Activated gamma-delta T cell treated with Interleukin-2 at 50 U/mL for 16 hours (primary cell): ENCODE results near the gene EXOC3L4.
"Not testable (repeated sequence)": the region's sequence is repeated elsewhere in the genome, so short reads cannot be mapped to it uniquely, and the experiment has no call there.

ENCODE experiments used
- DNase-seq: peaks from one replicate; pipeline ENCODE4 v3.0.0-alpha.2; 2020

Gene EXOC3L4

DNA sequence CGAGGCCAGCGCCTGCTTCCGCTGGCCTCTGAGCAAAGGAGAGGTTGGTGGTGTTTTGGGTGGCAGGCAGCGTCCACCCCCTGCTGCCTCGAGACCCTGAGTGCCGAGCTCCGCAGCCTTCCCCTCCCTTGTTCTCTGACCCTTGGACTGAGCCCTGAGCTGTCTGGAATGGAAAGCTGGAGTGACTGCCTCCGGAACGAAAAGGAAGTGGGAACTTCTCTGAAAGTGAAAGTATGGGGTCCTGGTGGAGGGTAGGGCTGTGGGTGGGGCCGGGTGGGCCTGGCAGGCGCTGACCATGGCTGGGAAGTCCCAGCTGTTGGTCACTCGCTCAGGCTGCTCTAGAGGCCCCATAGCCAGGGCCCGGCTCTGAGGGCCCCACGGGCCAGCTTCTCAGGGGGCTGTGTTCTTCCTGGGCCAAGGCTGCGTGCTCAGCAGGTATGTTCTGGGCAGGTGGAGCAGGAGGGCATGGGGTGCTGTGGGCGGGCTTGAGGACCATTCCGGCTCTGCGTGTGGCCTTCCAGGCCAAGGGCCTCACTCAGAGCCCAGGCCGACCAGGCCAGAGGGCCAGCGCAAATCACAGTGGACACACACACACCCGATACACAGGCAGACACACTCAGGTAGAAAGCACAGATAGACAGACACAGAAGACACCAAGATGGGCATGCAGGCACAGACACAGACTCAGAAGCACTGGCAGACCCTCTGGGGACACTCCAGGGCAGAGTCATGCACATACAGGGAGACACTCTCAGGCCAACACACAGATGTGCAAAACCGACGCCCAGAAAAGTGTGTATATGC lies at the start of gene EXOC3L4:
Gene EXOC3L4 (plus strand): TSS at position 320 of the 804 bp plus-strand sequence. CDS start 5,495 bp downstream, outside the sequence.
- DNase-seq: no peak

DNA sequence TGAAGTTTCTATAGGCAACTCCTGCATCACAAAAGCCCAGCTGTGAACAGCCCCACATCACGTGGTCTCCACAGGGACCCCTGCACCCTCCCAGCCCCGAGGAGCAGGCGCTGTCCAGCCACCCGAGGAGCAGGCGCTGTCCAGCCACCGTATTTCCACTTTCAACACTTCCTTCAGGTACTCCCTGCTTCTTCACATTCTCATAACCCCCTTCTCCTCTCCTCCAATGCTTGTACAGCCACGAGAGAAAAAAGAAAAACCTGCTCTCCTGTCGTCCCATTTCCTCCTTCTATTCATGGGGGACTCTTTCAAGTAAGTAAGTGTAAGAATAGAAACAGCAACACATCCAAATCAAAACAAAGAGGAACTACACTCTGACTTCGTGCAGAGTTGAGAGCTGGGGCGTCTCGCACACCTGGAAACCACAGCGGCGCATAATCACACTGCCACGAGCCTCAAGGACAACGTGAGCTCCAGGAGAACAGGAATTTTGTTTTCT lies 49.1 kb upstream of the EXOC3L4 start:
- no peak for DNase-seq

DNA sequence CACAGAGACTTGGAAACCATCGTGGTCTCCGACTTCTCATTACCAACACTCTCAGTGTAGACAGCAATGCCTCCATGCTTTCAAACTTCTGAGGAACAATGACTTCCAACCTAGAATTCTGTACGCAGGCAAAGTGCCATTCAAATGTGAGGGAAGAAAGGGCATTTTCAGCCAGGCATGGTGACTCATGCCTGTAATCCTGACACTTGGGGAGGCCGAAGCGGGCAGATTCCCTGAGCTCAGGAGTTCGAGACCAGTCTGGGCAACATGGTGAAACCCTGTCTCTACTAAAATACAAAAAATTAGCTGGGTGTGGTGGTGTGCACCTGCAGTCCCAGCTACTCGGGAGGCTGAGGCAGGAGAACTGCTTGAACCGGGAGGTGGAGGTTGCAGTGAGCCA lies 47.1 kb upstream of the EXOC3L4 start:
- not testable (repeated sequence) for DNase-seq

DNA sequence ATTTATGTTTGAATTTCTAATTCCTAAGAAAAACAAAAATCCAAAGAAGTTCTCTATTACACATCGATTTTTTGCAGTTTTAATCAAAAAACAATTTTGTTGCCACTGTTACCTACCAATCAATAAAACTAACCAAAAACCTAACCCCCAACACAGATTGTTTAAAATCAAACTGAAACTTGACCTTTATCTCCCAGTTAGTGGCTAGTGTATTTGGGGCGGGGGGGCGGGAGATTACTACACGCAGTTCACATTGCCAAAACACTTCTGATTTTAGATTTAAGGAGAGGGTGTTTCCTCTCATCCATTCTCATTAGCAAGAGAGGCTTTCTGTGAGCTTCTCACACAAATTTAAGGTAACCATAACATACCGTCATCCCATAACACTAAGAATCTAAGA lies 43.6 kb upstream of the EXOC3L4 start:
- no peak for DNase-seq

DNA sequence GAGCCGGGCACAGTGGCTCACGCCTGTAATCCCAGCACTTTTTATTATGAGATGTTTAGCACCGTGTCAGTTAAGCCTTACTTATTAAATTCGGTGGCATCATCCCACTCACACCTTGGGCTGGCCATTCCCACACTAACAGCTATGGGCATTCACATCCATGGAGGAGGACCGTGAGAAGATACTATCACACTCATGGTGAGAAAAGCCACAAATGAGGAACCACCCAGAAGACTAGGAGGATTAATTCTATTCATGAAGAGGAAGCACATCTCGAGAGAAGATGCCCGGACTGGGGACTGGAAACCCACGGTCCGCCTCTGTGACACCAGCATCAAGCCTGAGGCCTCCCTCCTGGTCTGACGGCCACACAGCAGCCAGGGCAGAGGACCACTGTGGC lies 42.1 kb upstream of the EXOC3L4 start:
- DNase-seq: no peak

DNA sequence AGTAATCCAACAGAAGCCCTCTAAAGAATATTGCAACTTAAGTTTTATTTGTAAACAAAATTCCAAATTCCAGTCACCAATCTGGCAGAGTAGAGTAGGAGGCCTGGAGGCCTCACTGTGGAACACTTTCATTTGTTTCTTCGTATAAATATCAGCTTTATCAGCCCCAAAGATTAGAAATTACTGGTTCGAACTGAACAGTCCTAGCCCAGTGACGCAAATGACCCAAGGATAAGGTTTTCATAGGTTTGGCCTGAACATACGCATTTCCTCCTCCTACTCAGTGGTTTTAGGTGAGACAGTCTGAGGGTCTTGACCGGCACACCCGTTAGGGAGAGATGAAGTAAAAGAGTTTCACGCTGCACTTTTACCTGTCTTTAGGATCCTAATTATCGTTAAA lies 38.8 kb upstream of the EXOC3L4 start:
- no peak for DNase-seq

DNA sequence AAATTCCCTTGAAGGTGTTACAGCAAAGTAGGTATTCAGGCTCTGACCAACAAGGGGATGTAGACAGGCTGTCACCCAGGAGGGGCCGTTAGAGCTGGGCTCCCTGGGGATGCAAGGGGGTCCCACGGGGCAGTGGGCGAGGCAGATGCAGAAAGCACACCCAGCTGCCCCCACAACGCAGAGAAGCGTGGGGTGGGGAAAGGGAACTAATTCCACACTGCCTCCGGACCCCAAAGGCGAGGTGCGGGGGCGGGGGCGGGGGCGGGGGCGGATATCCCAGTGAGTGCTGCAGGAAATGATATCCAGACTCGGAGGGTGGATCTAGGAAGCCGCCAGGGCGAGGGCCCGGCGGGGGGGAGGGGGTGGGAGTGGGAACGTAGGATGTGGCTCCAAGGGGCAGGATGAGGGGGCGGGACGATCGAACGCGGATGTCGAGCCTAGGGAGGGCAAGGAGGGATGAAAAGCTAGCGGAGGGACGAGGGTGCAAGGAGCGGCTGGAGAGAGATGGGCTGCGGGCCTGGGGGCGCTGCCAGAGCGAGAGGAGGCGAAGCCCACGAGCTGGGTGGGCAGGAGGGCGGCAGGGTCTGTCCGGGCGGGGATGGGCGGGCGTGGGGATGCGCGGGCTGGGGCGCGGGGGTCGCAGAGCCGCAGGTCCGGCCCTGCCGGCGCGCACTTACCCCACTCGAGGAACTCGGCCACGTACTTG lies 38.0 kb upstream of the EXOC3L4 start:
- DNase-seq: no peak

DNA sequence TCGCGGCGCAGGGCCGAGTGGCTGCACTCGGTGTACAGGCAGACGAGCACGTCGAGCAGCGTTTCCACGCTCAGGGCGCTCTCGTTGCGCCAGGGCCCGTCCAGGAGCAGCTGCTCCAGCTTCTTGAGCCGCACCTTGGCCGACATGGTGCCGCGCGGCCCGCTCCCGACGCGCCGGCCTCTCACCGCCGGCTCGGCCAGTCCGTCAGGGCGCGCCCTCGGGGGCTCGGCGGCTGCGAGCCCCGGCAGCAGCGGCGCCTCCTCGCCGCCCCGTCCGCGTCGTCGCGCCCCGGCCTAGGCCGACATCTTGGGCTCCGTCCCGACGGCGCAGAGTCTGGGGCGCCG lies 37.5 kb upstream of the EXOC3L4 start:
- no peak for DNase-seq

DNA sequence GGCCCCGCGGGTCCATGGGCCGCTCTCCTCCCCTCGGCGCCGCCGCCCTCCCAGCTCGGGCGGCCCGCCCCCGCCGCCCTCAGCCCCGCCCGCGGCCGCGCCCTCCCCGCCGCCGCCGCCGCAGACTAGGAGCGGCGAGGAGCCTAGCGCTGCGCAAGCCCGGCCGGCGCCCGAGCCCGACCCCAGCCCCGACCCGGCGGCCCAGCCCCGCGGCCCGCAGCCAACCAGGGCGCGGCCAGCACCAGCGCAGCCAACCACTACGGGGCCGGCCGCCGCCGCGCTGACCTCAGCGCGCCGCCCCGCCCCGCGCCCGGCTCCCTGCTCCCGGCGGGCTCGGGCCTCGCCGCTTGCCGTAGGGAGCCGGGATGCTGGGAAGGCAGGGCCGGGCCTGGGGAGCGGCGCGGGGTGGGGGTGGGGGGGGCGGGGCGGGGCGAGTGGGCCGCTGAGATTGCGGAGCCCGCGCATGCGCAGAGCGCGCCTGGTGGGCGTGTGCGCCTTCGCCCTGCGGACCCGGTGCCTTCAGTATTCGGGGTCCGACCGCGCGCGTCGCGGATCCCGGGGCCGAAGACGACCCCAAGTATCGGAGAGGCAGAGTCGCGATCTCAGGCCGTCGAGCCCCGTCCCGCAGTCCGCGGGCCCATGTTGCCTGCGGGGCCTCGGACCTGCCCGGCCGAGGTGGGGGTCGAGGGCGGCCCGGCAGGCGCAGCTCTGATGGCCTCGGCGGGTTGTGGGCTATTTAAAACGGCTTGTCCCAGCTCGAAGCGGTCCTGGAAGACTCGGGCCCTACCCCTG lies 37.0 kb upstream of the EXOC3L4 start, which contains the start of gene CDC42BPB:
Gene CDC42BPB (minus strand): TSS at position 178 of the 792 bp plus-strand sequence. CDS start 376 bp downstream, outside the sequence.
- DNase-seq: peak; percentile 30

DNA sequence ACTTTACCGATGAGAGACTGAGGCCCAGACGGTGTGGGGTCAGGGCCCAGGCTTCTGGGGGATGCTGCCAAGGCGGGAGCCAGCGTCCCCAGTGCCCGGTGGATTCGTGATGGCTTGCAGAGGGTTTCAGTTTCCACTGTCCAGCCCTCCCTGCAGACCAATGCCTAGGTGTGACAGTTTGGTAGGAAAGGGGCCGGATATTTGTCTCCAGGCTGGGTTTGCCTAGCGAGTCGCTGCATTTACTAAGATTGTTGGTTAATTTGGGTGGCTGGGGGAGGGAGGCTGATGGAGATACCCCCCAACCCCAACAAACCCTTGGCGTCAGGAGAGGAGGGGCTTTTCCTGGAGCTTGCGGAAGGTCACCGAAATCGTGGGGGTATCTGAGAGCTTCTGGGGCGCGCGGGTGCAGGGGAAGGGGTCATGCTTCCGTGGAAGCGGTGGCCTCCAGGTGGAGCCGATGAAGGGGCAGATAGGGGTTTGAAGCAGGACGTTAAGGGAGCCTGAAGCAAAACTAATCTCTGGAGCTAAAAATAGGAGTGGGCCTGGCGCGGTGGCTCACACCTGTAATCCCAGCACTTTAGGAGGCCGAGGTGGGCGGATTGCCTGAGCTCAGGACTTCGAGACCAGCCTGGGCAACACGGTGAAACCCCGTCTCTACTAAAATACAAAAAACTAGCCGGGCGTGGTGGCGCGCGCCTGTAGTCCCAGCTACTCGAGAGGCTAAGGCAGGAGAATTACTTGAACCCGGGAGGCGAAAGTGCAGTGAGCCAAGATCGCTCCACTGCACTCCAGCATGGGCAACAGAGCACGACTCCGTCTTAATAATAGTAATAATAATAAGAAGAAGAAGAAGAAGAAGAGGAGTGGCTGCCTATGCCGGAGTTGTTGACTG lies 36.1 kb upstream of the EXOC3L4 start:
- no peak for DNase-seq

DNA sequence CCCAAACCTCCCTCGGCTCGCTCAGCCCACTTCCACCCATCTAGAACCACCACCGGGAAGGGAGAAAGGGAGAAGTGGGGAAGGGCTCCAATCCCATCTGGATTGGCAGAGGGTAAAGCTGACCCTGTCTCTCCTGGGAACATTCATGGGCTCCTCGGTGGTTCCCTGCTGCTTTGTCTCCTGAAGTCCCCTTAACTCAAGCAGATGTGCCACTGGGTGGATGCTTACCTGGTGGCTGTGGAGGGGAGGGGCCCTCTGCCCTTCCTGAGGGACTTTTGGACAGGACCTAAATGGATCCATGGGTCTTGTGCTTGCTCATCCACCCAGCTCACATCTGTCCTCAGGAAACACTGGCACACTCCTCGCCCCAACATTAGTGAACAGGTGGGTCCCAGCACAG lies 35.0 kb upstream of the EXOC3L4 start:
- no peak for DNase-seq

DNA sequence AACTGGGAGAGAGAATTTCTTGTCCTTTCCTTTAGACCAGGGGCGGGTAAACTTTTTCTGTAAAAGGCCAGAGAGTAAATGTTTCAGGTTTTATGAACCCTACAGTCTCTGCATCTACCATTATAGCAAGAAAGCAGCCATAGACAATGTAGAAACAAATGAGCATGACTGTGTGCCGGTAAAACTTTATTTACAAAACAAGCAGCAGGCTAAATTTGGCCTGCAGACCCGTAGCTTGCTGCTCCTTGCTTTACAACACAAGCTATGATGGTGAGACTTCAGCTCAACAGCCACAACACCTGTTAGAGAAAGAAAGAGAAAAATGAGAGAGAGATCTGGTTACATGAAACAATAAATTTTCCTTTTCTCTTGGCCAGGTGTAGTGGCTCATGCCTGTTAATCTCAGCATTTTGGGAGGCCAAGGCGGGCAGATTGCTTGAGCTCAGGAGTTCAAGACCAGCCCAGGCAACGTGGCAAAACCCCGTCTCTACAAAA lies 33.0 kb upstream of the EXOC3L4 start:
- DNase-seq: no peak

DNA sequence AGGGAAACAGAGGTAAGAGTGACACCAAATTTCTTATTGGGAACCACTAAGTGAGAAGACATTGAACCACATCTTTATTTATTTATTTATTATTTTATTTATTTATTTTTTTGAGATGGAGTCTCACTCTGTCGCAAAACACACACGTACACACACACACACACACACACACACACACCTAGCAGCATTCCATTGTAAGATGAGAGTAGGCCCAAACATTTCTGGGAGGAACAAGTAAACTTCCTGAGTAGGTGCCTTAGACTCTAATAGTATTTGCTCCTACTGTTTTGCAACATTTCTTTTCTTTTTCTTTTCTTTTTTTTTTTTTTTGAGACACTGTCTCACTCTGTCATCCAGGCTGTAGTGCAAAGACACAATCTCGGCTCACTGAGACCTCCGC lies 30.1 kb upstream of the EXOC3L4 start:
- no peak for DNase-seq

DNA sequence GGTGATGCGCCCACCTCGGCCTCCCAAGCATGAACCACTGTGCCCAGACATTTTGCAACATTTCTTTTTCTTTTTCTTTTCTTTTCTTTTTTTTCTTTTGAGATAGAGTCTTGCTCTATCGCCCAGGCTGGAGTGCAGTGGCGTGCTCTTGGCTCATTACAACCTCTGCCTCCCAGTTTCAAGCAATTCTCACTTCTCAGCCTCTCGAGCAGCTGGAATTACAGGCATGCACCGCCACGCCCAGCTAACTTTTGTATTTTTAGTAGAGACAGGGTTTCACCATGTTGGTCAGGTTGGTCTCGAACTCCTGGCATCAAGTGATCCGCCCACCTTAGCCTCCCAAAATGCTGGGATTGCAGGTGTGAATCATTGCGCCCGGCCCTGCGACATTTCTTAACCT lies 29.5 kb upstream of the EXOC3L4 start:
- DNase-seq: no peak

DNA sequence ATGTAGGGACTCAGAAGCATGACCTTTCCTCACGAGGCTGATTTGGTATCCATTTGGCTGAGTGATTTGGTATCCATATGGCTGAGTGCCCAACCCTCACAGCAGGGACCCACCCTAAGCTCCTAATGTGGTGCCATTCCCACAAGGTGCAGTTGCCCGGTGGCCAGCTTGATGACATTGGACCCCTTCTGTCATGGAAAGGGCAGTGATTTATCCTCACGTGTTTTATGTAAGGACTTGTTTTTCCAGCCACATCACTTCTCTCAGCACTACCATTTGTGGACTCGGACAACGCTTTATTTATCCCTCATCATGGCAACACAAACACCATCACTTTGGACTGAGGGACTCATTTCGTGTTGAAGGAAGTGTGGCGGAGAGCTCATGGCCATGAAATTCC lies 28.7 kb upstream of the EXOC3L4 start:
- DNase-seq: no peak

DNA sequence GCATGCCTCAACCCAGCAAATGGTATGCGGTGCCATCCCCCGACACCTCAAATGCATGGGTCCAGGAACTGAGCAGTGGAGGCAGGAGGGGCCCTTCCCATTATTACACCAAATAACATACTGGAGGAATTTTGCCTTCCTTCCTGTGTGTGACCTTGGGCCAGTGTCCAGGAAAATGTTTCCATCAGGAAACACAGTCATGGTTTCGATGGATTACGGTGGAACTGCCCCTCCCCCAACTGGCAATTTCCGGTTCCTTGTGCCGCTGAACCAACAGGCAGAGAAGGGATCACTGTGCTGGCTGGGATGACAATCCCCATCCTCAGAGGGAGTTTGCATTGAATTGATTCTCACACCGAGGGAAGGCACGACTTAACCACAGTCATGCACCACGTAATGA lies 28.1 kb upstream of the EXOC3L4 start:
- DNase-seq: no peak

DNA sequence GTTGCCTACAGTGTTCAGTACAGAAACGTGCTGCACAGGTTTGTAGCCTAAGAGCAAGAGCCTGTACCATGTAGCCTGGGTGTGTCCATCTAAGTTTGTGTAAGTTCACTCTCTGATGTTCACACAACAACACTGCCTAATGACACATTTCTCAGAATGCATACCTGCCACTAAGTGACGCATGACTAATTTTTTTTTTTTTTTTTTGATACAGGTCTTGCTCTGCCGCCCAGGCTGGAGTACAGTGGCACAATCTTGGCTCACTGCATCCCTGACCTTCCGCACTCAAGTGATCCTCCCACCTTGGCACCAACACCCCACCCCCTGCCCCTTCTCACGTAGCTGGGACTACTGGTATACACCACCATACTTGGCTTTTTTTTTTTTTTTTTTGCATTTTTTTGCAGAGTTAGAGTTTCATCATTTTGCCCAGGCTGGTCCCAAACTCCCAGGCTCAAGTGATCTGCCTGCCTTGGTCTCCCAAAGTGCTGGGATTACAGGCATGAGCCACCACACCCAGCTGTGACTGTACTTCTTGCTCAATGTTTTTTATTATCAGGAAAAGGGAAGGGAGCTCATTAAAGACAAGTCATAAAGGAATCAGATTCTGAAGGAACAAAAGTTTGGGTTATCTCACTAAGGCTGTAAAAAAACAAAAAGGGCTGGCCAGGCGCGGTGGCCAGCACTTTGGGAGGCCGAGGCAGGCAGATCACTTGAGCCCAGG lies 27.1 kb upstream of the EXOC3L4 start:
- no peak for DNase-seq

DNA sequence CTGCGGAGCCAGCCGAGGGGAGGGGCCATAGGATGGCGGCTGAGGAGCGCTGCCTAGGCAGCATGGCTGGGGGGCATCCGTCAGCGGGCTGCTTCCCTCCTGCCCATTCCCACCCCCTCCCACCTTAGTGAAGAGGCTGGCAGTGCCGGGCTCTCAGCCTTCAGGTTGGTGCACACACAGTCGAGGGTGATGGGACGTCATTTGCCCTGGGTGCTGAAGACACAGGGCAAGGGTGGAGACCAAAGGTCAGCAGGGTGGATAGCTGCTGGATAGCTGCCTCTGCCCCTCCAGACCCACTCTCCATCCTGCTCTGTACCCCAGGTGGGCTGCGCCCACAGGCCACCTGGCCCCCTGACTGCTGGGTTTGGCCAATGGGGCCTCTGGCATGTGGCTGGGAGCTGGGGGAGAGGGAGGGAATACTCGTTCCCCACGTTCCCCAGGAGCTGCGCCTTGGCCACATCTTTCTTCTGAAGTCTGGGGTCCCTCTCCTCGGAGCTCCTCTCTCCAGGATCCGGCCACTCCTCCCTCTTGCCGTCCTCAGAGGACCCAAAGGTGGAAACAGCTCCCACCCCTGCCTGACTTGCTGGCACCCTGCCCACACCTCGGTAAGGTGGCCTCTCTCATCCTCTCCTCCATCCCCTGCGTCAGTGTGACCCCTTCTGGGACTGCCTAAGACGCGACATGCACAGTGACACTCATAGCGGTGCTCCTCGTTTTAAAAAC lies 26.0 kb upstream of the EXOC3L4 start:
- DNase-seq: no peak

DNA sequence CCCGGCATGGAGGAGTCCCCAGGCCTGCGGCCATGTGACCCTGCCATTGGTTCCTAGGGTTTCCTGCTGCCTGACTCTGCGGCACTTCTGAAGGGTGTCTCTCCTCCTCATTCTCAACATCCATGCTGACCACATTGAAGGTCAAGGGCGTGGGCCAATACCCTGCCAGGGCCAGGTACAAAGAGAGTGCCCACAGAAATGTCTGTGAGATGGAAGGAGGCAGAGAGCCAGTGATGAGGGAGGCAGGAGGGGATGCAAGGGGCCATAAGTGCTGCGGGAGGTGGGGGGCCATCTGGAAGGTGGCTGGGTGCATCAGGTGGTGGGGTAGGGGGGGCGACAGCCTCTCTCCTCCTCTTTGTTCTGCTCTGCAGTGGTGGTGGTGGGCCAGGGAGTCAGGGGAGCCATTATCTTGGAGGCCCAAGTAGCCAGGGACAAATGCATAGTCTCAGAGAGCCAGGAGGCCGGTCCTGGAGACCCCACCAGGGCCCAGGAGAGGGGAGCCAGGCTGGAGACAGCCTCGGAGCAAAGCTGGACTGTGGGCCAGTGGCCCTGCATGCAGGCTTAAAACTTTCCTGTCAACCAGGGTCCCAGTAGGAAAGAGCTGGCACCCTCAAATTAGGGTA lies 24.2 kb upstream of the EXOC3L4 start:
- no peak for DNase-seq

DNA sequence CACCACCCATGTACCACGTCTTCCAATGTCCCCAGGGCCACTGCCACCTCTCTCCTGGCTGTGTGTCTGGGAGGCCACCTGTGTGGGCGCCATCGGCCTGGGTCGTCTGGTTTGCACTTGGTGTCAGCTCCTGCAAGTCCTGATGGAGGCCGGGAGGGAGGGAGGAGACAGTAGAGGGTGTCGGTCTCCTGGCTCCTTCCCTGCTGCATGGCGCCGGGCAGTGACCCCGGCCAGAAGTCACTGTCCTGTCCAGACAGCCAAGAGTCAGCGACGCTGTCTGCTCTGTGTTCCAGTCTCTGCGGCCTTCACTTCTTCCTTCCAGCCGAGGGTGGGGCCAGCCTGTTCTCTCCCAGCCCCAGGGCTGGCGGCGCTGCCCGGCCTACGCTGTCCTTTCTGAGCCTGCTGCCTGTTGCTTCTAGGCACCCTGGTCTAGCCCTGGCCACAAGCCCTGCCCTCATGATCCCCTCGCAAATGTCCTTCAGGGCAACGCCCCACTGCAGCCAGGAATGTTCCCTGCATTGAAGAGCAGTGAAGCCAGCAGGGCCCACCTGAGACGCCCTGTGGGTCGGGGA lies 23.5 kb upstream of the EXOC3L4 start:
- no peak for DNase-seq
